GM18498 (cell line): ENCODE data around the gene GPC1.

Experiments used
- ATAC-seq: cut with Tn5 transposase; IDR thresholded peaks from one replicate; pipeline ENCODE4 v1.9.1; 2021; ENCODE audit warnings: mild to moderate bottlenecking, moderate library complexity; ENCODE audit not compliant: unreplicated experiment

The GPC1 gene

GRCh38 chr2:240397542-240397916, 37.9 kb upstream of the GPC1 start:
- ATAC-seq: no peak

DNA sequence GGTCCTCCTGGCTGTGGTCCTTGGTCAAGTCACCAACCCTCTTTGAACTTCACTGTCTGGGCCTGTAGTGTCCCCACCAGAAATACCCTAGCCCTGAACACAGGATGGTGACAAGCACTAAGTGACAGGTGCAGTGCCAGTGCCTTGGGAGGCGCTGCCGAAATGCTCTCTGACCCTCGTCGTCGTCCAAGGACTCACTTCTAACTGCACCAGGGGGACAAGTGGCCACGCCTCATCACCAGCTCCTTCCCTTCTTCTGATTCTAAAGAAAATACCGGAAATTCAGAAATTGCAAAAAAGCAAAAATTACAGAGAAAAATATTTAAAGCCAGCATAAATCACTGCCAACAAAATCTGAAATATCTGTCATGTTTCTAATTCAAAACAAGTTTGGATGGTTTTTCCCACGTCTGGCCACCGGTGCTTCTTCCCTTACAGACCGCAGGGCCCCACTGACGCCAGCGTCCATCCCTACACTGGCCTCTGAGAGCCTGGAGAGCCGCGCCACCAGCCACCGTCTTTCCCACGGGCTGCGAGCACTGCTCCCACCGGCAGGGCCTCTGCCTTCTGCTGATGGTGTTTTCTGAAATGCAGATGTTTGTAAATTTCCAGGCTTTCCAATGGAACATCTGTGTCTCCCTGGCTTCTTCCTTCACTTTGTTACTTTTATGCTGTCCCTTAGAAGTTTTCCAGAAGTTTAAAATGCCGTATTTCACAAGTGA, 37.4 kb upstream of the GPC1 start:
- ATAC-seq: no peak

GRCh38 chr2:240398661-240399267, 36.7 kb upstream of the GPC1 start:
- no peak for ATAC-seq

GRCh38 chr2:240399419-240400324, 35.8 kb upstream of the GPC1 start:
- ATAC-seq: no peak

GRCh38 chr2:240400371-240401161, 34.9 kb upstream of the GPC1 start:
- ATAC-seq: no peak

GRCh38 chr2:240401308-240401707, 34.2 kb upstream of the GPC1 start:
- no peak for ATAC-seq

- ATAC-seq: no peak
These were observed 33.5 kb upstream of the GPC1 start for GRCh38 chr2:240401781-240402551.

DNA sequence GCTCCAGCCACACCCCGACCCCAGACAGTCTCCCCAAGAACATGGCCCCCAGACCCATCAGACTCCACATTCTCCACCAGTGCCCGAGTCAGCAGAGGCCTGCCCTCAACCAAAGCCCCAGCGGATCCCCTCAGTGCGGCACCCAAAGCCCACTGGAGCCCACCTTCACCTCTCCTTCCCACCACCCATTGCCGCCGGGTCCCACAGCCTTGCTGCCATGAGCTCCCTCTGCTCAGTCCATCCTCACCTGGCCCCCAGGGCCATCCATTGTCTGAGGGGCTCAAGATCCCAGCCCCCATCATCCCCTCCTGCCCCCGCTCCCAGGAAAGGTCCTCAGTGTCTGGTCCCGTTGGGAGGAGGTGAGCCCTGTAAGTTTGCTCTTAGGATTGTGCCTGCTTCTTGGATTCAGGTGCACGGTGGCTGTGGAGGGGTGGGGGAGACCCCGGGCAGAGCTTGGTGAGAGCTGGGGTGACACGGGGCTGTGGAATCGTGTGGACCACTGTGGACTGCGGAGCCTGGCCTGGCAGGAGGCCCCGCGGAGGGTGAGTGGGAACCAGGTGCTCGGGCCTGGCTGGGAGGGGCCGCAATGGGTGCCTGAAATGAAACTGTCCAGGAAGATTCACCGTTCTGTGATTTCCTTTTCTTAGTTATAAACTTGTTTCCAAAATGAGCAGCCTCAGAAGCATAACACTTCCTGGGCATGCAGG, 32.7 kb upstream of the GPC1 start:
- no peak for ATAC-seq

DNA sequence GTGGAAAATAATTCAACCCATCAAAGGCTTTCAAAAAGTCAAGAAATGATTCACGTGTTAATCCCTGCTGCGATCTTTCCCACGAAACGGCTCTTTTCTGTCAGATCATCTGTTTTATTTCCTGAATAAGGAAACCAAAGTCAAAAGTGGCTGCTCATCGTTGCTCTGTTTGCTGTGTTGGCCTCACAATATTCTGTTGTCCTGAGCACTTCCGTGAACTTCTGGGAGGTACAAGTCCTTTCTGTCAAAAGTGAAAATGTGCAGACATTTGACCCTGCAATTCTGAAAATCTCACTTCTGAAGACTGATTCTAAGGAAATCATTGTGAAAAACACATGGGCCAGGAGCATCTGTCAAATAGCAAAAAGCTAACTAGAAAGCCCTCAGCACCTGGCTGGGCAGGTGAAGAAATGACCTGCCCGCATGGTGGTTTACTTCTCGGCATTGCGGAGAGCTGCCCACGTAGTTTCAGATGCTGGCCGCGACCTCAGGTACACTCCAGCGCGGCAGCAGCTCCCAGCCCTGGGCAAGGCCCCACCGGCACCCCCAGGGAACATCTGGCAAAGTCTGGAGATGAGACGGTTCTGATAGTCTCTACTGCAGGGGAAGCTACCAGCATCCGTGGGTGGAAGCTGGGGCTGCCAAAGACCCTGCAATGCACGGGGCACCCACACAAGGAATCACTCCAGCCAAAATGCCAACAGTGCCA, 31.9 kb upstream of the GPC1 start:
- no peak for ATAC-seq

DNA sequence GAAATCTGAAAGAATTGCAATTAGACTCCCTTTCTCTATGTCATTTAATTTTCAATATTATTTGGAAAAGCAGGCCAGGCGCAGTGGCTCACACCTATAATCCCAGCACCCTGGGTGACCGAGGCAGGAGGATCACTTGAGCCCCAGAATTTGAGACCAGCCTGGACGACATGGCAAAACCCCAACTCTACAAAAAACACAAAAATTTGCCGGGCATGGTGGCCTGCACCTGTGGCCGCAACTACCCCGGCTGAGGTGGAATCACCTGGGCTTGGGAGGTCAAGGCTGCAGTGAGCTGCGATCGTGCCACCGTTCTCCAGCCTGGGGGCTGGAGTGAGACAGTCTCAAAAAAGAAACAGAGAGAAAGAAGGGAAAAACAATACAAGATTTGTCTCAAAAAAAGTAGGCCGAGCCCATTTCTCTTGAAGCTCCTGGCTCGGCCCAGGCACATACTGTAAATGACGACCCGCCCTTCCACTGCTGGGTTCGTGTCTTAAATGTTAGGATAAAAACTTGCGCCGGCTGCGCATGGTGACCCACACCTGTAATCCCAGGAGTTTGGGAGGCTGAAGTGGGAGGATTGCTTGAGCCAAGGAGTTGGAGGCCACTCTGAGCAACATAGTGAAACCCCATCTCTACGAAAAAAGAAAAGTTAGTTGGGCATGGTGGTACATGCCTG, 31.1 kb upstream of the GPC1 start:
- ATAC-seq: no peak

DNA sequence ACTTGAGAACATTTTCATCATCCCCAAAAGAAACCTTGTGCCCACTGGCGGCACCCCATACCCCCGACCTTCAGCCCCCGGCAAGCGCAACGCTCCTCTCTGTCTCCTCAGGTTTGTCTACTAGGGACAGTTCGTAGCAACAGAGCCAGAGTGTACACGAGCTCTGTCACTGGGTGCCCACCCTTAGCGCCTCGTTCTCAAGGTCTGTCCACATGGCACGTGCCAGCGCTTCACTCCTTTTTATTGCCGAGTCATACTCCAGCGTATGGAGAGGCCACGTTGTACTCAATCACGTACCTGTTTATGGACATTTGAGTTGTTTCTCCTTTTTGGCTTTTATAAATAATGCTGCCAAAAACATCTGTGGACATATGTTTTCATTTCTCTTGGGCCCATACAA, 30.3 kb upstream of the GPC1 start:
- ATAC-seq: no peak

DNA sequence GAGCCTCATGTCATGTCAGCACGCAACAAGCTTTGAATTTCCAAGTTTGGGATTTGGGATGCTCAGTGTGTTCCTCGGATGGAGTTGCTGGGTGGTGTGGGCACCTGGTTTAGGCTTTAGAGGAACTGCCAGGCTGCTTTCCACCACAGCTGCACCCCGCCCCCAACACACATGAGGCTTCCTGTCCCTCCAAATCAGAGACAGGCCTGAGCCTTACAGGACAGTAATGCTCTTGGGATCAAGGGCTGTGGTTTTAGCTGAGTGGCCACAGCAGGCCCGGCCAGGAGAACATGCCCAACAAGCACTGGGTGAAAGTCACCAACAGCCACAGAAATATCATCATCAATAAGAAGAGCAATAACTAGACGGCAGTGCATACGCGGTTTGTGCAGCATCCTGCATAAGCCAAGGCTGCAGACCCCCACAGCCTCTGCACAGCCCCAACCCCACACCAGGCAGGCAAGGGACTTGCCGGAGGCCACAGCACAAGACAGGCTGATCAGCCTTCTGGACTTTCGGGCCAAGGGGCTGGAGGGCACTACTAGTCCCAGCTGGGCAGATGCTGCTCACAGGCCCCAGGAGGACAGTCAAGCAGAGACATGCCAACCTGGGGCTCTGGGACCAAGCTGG, 29.7 kb upstream of the GPC1 start:
- no peak for ATAC-seq

DNA sequence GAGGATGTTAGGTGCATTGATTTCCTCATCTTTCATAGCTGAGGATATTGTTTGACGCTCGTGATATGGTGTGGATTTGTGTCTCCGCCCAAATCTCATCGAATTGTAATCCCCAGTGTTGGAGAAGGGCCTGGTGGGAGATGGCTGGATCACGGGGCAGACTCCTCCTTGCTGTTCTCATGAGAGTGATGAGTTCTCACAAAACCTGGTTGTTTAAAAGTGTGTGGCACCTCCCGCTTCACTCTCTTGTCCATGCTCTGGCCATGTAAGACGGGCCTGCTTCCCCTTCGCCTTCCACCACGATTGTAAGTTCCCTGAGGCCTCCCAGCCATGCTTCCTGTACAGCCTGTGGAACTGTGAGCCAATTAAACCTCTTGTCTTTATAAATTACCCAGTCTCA, 28.4 kb upstream of the GPC1 start:
- no peak for ATAC-seq

DNA sequence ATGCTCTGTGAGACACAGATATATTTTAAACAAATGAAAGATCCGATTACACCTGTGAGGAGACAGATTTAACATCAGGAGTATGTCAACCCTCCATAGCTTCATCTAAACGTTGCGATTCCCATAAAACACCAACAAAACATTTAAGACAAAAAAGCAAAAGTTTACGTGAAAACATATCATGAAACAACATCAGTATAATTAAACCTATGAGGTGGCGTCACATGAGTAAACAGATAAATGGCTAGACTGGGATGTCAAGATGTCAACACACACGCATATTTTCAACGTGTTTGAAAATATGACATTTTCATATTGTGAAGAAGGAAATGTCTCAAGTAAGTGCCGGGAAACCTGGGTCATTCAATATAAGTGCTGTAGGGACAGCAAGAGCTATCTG, 25.5 kb upstream of the GPC1 start:
- no peak for ATAC-seq

- no peak for ATAC-seq
These were observed 24.7 kb upstream of the GPC1 start for GRCh38 chr2:240410808-240411207.

GRCh38 chr2:240411261-240412160, 24.0 kb upstream of the GPC1 start:
- ATAC-seq: no peak
